HEK293T (cell line): ENCODE measurements around the gene CTNNAL1.

Source experiments
- ELF4 ChIP-seq: fragments of 450-650 bp; IDR thresholded peaks from 2 replicates; pipeline ENCODE4 v1.6.1; 2017; ENCODE audit warnings: antibody characterized with exemption
- FOXA1 ChIP-seq: fragments of 450-650 bp; IDR thresholded peaks from 2 replicates; pipeline ENCODE4 v1.6.1; 2016; ENCODE audit warnings: mild to moderate bottlenecking
- FOXK2 ChIP-seq: fragments of 450-650 bp; IDR thresholded peaks from 2 replicates; pipeline ENCODE4 v1.6.1; 2016; ENCODE audit warnings: mild to moderate bottlenecking
- FOXM1 ChIP-seq: fragments of 450-650 bp; IDR thresholded peaks from 2 replicates; pipeline ENCODE4 v1.6.1; 2017; ENCODE audit warnings: mild to moderate bottlenecking, borderline replicate concordance
- HDGF ChIP-seq: fragments of 450-650 bp; IDR thresholded peaks from 2 replicates; pipeline ENCODE4 v1.6.1; 2017; ENCODE audit warnings: antibody characterized with exemption, borderline replicate concordance
- NFRKB ChIP-seq: fragments of 450-650 bp; IDR thresholded peaks from 2 replicates; pipeline ENCODE4 v1.6.1; 2016; ENCODE audit warnings: mild to moderate bottlenecking, moderate library complexity
- SP1 ChIP-seq: fragments of 450-650 bp; IDR thresholded peaks from 2 replicates; pipeline ENCODE4 v1.6.1; 2017
- TARDBP ChIP-seq: fragments of 450-650 bp; IDR thresholded peaks from 2 replicates; pipeline ENCODE4 v1.6.1; 2016

DNA sequence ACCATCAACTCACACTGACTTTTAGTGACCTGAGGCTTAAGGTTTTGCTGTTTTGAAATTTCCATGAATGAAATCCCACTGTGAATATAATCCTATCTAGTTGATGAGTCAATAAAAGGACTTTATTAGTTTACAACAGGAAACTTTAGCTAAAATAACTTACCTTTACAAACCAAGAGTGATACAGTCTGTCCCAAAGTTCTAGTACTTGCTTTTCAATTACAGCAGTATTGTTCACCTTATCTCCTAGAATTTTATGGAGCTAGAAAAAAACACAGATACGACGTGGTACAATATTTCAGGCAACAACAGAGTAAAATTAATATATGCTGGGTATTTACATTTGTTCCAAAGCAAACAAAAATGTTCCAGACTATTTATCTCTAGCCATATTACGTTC, 46.9 kb upstream of the CTNNAL1 start:
- TF ChIP-seq NFRKB (no peak), FOXM1 (no peak), SP1 (no peak), TARDBP (no peak), ELF4 (no peak), HDGF (no peak), FOXA1 (no peak), FOXK2 (no peak)
